AG09309 (cell line): ENCODE data around the gene GABRE.

Source experiments
- DNase-seq: peaks from one replicate; pipeline ENCODE4 v3.0.0-alpha.2; 2010; ENCODE audit warnings: low read depth
- H3K4me3 ChIP-seq: 2 replicates; pipeline ENCODE4 v1.5.1; 2011; ENCODE audit warnings: mild to moderate bottlenecking, low read depth, low read length, moderate library complexity; ENCODE audit not compliant: control insufficient read depth
- TF ChIP-seq, protein P1 (sequence below): IDR thresholded peaks from 2 replicates; pipeline ENCODE4 v1.5.1; 2011; ENCODE audit warnings: mild to moderate bottlenecking, low read depth, low read length, inconsistent platforms; ENCODE audit not compliant: insufficient read depth, control insufficient read depth; ENCODE audit errors: missing control alignments

Gene GABRE

GRCh38 chrX:151938172-151938571 is 36.3 kb downstream of the GABRE start:
- DNase-seq: no peak

GRCh38 chrX:151935358-151935757 is 39.1 kb downstream of the GABRE start:
- H3K4me3 ChIP-seq: no peak overlapping the region
- no peak for DNase-seq
- TF ChIP-seq, protein P1, sequence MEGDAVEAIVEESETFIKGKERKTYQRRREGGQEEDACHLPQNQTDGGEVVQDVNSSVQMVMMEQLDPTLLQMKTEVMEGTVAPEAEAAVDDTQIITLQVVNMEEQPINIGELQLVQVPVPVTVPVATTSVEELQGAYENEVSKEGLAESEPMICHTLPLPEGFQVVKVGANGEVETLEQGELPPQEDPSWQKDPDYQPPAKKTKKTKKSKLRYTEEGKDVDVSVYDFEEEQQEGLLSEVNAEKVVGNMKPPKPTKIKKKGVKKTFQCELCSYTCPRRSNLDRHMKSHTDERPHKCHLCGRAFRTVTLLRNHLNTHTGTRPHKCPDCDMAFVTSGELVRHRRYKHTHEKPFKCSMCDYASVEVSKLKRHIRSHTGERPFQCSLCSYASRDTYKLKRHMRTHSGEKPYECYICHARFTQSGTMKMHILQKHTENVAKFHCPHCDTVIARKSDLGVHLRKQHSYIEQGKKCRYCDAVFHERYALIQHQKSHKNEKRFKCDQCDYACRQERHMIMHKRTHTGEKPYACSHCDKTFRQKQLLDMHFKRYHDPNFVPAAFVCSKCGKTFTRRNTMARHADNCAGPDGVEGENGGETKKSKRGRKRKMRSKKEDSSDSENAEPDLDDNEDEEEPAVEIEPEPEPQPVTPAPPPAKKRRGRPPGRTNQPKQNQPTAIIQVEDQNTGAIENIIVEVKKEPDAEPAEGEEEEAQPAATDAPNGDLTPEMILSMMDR: no peak

More at GRCh38 chrX:151938172-151938571, 36.3 kb downstream of the GABRE start:
- H3K4me3 ChIP-seq: no peak overlapping the region
- TF ChIP-seq, protein P1: no peak

GRCh38 chrX:151929126-151929525 is 45.4 kb downstream of the GABRE start:
- no peak for DNase-seq
- TF ChIP-seq, protein P1: no peak

DNA sequence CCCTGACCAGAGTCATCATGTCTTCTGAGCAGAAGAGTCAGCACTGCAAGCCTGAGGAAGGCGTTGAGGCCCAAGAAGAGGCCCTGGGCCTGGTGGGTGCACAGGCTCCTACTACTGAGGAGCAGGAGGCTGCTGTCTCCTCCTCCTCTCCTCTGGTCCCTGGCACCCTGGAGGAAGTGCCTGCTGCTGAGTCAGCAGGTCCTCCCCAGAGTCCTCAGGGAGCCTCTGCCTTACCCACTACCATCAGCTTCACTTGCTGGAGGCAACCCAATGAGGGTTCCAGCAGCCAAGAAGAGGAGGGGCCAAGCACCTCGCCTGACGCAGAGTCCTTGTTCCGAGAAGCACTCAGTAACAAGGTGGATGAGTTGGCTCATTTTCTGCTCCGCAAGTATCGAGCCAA is 50.8 kb downstream of the GABRE start:
- TF ChIP-seq, protein P1: no peak
- no peak overlapping the region for H3K4me3 ChIP-seq
- no peak for DNase-seq

More at GRCh38 chrX:151929126-151929525, 45.4 kb downstream of the GABRE start:
- H3K4me3 ChIP-seq: no peak overlapping the region

DNA sequence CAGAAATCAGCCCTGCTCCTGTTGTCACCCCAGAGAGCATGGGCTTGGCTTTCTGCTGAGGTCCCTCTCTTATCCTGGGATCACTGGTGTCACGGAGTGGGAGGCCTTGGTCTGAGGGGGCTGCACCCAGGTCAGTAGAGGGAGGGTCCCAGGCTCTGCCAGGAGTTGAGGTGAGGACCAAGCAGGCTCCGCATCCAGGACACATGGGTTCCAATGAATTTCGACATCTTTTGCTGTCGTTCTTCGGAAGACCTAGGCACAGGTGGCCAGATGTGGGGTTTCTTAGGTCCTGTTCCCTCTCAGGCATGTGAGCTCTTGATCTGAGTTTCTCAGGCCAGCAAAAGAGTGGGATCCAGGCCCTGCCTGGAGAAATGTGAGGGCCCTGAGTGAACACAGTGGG is 51.8 kb downstream of the GABRE start:
- no peak overlapping the region for H3K4me3 ChIP-seq
- TF ChIP-seq, protein P1: no peak
- no peak for DNase-seq

DNA sequence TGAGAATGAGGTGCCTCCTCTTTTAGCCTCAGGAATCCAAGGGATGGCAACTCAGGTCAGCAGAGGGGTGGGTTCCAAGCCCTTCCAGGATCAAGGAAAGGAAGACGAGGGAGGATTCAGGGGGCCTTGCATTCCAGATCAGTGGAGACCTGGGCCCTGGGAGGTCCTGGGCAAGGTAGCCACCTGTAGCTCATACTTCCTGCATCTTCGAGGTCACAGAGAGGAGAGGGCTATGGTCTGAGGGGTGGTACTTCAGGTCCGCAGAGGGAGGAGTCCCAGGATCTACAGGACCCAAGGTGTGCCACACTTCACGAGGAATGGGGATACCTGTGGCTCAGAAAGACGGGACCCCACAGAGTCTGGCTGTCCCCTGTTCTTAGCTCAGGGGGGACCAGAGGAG is 52.6 kb downstream of the GABRE start:
- TF ChIP-seq, protein P1: no peak
- DNase-seq: no peak
- H3K4me3 ChIP-seq: no peak overlapping the region

GRCh38 chrX:151921292-151921691 is 53.2 kb downstream of the GABRE start:
- no peak overlapping the region for H3K4me3 ChIP-seq
- TF ChIP-seq, protein P1: no peak

More at GRCh38 chrX:151921292-151921691, 53.2 kb downstream of the GABRE start:
- no peak for DNase-seq
